Panc1 (cell line): ENCODE results near the gene GALNT11.

ENCODE experiments used
- POLR2AphosphoS5 ChIP-seq: IDR thresholded peaks from 2 replicates; pipeline ENCODE4 v1.6.1; 2012; ENCODE audit warnings: mild to moderate bottlenecking, low read depth, low read length, moderate library complexity
- SIN3A ChIP-seq: IDR thresholded peaks from 2 replicates; pipeline ENCODE4 v1.6.1; 2012; ENCODE audit warnings: low read depth, mild to moderate bottlenecking, low read length, moderate library complexity, borderline replicate concordance; ENCODE audit not compliant: insufficient read depth
- TCF7L2 ChIP-seq: IDR thresholded peaks from 2 replicates; pipeline ENCODE4 v1.6.1; 2011; ENCODE audit warnings: mild to moderate bottlenecking, low read depth, low read length, inconsistent platforms
- TF ChIP-seq, protein P1 (sequence below): fragments of 450-650 bp; IDR thresholded peaks from 2 replicates; pipeline ENCODE4 v1.5.1; 2017; ENCODE audit warnings: mild to moderate bottlenecking
- TF ChIP-seq, protein P2 (sequence below), 2 experiments: IDR thresholded peaks; 2 replicates each; pipeline ENCODE4 v1.6.1; 2011 to 2012; ENCODE audit warnings: low read depth in 2 of 2, control low read depth in 1 of 2, low read length in 1 of 2, mild to moderate bottlenecking in 1 of 2, moderate library complexity in 1 of 2; ENCODE audit not compliant: insufficient read depth in 1 of 2

DNA sequence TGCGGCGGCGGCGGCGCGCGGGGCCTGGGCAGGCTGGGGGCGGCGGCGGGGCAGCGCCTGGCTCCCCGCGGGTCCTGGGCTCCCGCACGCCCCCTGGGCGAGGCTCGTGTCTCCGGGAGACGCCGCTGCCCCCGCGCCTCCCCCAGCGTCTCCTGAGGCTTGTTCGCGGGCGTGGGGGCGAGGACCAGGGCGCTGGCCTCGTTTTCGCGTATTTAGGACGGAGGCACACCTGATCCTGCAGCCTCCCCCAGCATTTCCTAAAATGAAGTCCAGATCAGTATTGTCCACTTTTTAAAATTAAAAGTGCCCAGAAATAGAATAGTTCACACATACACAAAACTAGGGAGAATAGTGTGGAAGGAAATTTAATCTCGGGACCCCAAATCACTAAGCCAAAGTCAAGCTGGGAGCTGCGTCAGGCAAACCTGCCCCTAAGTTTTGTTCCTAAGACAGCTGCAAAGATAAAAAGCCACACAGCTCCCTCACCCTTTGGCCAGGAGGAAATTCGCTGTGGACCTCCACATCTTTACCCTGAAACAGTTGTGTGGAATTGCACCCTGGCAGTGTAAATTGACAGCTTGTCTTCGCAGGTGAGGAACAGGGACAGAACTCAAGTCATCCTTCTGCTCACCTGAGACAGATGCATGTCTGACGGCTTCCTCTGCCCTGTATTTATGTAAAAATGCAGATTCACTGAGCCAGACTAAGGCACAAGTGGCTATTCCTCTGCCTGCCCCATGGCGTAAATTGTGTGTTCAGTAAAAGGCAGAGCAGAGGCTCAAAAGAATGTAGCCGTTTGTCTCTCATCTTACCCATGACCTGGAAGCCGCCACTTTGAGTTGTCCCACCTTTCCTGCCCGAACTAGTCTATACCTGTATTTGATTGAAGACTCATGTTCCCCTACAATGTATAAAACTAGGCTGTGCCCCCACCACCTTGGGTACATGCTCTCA, 740 bp downstream of the GALNT11 start:
- TF ChIP-seq, protein P1, sequence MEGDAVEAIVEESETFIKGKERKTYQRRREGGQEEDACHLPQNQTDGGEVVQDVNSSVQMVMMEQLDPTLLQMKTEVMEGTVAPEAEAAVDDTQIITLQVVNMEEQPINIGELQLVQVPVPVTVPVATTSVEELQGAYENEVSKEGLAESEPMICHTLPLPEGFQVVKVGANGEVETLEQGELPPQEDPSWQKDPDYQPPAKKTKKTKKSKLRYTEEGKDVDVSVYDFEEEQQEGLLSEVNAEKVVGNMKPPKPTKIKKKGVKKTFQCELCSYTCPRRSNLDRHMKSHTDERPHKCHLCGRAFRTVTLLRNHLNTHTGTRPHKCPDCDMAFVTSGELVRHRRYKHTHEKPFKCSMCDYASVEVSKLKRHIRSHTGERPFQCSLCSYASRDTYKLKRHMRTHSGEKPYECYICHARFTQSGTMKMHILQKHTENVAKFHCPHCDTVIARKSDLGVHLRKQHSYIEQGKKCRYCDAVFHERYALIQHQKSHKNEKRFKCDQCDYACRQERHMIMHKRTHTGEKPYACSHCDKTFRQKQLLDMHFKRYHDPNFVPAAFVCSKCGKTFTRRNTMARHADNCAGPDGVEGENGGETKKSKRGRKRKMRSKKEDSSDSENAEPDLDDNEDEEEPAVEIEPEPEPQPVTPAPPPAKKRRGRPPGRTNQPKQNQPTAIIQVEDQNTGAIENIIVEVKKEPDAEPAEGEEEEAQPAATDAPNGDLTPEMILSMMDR, result peak; percentile 25; the same call in 1 of the 2 replicates
- TF ChIP-seq, protein P2, sequence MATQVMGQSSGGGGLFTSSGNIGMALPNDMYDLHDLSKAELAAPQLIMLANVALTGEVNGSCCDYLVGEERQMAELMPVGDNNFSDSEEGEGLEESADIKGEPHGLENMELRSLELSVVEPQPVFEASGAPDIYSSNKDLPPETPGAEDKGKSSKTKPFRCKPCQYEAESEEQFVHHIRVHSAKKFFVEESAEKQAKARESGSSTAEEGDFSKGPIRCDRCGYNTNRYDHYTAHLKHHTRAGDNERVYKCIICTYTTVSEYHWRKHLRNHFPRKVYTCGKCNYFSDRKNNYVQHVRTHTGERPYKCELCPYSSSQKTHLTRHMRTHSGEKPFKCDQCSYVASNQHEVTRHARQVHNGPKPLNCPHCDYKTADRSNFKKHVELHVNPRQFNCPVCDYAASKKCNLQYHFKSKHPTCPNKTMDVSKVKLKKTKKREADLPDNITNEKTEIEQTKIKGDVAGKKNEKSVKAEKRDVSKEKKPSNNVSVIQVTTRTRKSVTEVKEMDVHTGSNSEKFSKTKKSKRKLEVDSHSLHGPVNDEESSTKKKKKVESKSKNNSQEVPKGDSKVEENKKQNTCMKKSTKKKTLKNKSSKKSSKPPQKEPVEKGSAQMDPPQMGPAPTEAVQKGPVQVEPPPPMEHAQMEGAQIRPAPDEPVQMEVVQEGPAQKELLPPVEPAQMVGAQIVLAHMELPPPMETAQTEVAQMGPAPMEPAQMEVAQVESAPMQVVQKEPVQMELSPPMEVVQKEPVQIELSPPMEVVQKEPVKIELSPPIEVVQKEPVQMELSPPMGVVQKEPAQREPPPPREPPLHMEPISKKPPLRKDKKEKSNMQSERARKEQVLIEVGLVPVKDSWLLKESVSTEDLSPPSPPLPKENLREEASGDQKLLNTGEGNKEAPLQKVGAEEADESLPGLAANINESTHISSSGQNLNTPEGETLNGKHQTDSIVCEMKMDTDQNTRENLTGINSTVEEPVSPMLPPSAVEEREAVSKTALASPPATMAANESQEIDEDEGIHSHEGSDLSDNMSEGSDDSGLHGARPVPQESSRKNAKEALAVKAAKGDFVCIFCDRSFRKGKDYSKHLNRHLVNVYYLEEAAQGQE (IDR thresholded peaks at IDR 0.05; ENCODE audit: insufficient read depth in 1 of 2, low read depth in 2 of 2, low read length in 1 of 2), result no peak
- TF ChIP-seq TCF7L2, result no peak
- TF ChIP-seq POLR2AphosphoS5, result no peak
- no peak for TF ChIP-seq SIN3A
